ENCODE data around the gene ABCB6.

- TF ChIP-seq CHD4 (IDR thresholded peaks at IDR 0.05) = no peak
- TF ChIP-seq CTCF (IDR thresholded peaks at IDR 0.05 in 2 of 3, conservative IDR thresholded peaks at IDR 0.05 in 1 of 3; ENCODE audit: control insufficient read depth in 2 of 3, extremely low read depth in 1 of 3, insufficient read depth in 1 of 3, low read depth in 3 of 3, low read length in 3 of 3) = no peak
- no peak for TF ChIP-seq MXI1 (IDR thresholded peaks at IDR 0.05; ENCODE audit: low read depth, low read length)
- TF ChIP-seq MLLT1 (IDR thresholded peaks at IDR 0.05) = no peak
- TF ChIP-seq KDM1A (IDR thresholded peaks at IDR 0.05; ENCODE audit: borderline replicate concordance) = no peak
These were observed 31.9 kb downstream of the ABCB6 start for GRCh38 chr2:219186754-219187456.

Data from GM12878 (cell line).